Stimulated activated CD4-positive, alpha-beta T cell treated with anti-CD3 and anti-CD28 coated beads, TNF-alpha, amount 100 ng/mL, for 48 hours (primary cell): Measurements from ENCODE around the gene HMBS.
"Not testable (repeated sequence)": the region's sequence is repeated elsewhere in the genome, so short reads cannot be mapped to it uniquely, and the experiment has no call there.

Experiments used
- DNase-seq, 3 donors: peaks; one replicate each; pipeline ENCODE4 v3.0.0-alpha.2; 2020; ENCODE audit warnings: low read depth in 3 of 3

The HMBS gene

DNA sequence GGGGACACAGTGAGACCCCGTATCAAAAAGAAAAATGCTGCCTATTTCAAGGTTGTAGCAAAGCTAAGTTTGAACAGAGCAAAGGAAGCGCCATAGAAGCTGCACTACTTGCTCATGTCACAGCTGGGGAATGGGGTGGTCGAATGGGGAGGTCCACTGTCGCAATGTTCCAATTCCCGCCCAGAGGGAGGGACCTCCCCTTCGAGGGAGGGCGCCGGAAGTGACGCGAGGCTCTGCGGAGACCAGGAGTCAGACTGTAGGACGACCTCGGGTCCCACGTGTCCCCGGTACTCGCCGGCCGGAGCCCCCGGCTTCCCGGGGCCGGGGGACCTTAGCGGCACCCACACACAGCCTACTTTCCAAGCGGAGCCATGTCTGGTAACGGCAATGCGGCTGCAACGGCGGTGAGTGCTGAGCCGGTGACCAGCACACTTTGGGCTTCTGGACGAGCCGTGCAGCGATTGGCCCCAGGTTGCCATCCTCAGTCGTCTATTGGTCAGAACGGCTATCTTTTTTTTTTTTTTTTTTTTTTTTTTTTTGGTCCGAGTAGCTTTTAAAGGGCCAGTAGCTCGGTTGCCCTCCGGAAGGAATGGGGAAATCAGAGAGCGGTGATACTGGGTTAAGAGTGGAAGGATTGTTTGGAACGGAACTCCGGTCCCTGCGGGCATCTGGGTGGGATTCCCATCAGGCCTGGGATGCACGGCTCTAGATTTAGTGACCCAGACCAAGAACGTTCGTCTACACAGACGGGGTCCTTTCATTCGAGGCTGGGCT, at the start of gene HMBS:
Gene HMBS, plus strand, starts transcription at position 219 of the 774 bp plus-strand sequence. Its CDS starts 153 bp downstream, at position 372.
- peak; percentile 84 to 88 (median 87) for DNase-seq

DNA sequence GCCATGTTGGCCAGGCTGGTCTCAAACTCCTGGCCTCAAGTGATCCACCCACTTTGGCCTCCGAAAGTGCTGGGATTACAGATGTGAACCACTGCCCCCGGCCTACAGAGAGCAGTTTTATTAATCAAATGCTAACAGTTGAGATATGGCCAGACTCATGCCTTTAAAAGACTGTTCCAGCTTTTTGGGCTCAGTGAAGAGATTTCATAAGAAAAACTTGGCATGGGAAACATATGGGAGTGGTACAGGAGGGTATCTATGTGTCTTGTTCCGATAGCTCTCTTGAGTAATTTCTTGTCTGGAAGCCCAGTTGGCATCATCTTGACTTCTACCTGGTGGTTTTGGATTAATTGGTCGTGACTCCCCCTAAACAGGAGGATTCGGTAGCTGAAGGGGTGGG, 45.8 kb upstream of the HMBS start:
- no peak for DNase-seq

DNA sequence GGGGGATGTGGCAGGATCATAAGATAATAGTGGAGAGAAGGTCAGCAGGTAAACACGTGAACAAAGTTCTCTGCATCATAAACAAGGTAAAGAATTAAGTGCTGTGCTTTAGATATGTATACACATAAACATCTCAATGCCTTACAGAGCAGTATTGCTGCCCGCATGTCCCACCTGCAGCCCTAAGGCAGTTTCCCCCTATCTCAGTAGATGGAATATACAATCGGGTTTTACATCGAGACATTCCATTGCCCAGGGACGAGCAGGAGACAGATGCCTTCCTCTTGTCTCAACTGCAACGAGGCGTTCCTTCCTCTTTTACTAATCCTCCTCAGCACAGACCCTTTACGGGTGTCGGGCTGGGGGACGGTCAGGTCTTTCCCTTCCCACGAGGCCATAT, 45.2 kb upstream of the HMBS start:
- DNase-seq, result not testable (repeated sequence)

DNA sequence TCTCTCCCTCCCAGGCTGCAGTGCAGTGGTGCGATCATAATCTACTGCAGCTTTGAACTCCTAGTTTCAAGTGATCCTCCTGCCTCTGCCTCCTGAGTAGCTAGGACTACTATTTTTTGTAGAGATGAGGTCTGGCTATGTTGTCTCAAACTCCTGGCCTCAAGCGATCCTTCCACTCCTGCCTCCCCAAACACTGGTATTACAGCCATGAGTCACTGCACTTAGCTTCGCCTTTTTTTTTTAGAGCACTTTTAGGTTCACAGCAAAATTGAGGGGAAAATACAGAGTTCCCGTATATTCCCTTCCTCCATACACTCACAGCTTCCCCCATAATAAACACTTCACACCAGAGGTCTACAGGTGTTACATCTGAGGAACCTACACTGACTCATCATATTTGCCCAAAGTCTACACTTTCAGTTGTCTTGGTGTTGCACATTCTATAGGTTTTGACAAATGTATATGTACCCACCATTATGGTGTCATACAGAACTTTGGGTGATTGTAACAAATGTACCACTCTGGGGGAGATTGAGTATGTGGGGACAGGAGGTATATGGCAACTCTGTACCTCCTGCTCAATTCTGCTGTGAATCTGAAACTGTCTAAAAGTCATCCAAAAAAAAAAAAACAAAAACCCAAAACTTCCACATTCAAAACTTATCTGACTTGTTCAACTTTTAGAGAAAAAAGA, 42.7 kb upstream of the HMBS start:
- DNase-seq, result no peak

DNA sequence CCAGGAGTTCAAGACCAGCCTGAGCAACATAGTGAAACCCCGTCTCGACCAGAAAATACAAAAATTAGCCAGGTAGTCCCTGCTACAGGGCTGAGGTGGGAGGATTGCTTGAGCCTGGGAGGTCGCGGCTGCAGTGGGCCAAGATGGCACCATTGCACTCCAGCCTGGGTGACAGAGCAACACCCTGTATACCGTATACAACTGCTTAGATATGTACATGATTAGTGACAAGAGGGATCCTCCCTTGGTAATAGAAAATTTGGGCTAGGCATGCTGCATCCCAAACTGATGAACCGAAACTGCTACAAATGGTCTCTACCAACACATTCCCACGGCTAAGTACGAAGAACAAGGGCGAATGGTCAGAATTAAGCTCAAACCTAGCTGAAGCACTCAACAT, 41.8 kb upstream of the HMBS start:
- DNase-seq, result no peak

DNA sequence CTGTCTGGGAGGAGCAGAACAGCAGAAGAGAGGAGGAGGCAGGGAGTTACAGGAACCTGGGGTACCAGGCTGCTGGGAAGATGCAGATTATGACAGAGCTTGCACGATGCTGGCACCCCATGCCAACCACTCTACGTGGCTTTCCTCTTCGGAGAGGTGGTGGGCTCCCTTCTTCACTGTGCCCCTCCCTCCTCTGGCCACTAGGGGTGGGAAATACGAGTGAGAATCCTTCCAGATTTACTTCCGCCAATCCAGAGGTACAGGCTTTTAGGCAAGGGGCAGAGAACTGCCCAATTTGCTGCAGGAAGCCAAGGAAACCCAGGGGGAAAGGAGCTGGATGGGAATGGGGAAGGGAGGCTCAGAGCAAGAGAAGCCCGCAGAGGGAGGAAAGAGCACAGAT, 40.0 kb upstream of the HMBS start:
- DNase-seq, result no peak

DNA sequence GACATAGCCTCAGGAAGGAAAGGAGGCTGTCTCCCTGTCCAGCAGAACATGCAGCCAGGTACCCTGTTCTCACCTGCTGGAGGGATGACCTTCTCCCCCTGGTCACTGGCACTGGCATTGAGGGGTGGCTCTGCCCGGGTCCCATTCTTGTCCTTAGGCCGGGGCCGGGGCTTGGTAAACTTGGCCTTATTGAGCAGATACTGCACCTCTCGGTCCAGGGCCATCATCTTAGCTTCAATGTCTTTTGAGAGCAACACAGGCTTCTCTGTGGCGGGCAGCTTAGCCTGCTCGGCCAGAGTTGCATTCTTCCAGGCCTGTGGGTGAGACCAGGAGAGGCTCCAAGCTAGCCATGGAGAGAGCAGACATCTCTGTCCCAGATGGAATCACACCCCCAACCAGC, 38.2 kb upstream of the HMBS start:
- DNase-seq, result no peak

DNA sequence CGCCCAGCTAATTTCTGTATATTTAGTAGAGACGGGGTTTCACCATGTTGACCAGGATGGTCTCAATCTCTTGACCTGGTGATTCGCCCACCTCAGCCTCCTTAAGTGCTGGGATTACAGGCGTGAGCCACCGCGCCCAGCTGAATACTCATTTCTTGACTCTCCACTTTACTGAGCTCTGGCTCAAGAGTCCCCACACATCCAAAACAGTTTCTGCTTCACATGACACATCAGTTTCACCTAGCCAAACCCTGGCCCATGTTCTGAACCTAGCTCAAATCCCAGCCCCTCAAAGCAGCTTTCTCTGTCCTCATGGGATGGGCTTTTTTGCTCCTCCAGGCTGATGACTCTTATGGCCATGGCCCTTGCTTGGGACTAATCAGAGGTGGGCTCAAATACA, 37.5 kb upstream of the HMBS start:
- DNase-seq, result no peak

DNA sequence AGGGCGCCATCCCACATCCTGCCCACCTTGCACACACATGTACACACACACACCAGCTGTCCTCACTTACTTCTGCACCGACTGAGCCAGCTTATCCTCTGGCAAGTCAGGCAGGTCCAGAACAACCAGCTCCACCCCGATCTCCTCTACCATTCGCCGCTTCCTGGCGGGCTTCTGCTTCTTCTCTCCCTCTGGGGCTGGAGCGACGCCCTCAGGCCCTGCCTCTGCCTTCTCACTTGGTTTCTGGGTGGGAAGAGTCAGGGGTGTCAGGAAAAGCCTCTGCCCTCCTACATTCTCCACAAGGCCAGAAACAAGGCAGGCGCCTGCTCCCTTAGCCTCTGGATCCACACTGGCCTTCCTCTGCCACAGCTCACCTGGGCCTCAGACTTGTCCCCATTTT, 36.0 kb upstream of the HMBS start:
- DNase-seq, result no peak

DNA sequence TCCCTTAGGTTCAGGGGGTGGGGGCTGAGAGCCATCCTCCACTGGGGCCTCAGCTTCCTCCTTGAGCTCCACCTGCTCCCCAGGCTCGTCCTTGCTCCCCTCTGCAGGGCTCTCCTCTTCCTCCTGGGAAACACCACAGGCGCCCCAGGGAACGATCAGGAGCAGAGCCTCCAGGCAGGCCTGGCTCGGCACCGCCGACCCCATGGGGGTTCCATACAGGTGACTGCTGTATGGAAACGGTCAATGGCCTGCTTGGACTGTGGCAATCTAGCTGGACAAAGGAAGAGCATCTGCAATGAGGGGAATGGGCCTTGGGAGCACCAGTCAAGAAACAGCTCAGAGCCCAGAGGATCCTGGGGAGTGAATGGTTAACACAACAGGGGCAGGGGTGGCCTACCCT, 35.6 kb upstream of the HMBS start:
- no peak for DNase-seq

DNA sequence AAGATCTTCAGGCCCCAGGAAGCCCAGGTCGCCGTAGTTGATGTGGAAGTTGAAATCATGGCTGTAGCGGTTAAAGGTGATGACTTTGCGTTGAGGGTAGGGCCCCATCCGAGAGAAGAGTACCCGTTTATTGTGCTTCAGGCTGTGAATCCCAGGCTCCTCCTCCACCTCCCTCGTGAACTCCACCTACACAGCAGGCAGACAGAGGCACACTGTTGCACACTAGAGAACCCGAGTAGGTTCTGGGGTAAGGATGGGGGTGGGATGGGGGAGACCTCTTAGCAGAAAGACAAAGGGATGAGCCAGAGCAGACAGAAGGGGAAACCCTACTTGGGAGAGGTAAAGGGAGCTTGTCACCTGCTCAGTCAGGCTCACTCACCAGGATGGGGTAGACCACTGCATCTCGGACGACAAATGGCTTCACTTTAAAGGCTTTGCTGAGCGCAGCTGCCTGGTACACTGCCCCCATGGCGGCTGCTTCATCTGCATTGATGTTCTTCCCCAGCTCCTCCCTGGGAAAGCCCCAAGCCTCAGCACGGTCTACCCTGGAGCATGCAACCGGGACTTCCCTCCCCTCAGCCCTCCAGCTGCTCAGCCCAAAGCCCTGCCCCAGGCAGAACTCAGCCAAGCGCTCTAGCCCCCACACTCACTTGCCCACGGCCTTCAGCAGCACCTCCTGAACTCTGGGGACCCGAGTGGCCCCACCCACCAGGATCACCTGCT, 33.1 kb upstream of the HMBS start:
- DNase-seq, result no peak

DNA sequence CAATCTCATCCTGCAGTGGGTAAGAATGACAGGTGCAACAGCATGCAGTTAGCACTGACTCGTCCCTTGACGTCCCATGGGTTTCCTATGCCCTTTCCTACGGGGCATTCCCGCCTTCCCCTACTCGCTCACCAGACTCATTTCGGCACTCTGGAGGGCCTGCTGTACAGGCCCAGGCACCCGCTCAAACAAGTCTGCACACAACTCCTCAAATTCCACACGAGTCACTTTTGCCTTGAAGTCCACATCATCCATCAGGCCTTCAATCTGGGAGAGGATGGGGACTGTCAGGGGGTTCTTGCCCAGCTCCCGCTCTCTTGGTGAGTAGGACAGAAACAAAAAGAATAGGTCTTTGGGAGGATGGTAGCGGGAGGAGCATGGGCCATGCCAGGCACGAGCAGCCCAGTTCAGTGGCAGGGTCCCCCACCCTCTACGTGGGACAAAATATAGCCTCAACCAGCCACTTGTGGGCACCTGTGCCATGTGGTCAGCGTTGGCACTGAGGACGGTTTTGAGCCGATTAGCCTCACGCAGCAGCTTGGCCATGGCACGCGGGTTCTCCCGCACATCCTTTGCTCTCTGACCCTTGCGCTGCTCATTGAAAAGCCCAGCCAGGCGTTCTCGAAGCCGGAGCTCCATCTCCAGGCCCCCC, 32.4 kb upstream of the HMBS start:
- DNase-seq, result no peak

DNA sequence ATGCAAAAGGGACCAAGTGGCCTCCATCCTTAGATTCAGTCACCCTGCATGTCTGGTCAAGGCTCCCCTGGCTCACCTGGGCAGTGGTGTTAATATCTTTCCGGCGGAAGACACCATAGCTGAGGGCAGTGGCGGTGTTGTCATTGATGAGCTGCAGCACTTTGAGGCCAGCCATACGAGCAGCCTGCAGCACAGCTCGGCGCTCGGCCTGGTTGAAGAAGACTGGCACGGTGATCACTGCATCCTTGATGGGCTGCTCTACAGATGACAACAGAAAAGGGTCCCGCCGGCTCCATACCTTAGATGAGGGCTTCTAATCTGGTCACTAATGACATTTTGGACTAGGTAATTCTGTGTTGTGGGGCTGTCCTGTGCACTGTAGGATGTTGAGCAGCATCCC, 30.3 kb upstream of the HMBS start:
- no peak for DNase-seq

DNA sequence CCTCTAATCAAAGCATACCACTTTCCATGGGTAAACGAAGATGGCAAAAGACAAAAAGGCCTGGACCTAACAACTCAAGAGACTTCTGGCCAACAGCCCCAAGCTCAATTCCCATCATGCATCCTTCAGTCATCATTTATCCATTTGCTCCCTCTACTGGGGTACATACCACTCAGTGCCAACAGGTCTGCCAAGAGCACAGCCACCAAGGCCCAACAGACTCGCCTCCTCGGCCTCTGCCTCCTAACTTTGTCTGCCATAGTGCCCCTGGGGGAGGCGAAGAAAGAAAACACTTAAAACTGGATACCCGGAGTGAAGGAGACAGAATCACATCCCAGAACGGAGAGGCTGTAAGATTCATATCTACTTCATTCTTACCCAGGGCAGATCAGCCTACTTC, 28.8 kb upstream of the HMBS start:
- no peak for DNase-seq

DNA sequence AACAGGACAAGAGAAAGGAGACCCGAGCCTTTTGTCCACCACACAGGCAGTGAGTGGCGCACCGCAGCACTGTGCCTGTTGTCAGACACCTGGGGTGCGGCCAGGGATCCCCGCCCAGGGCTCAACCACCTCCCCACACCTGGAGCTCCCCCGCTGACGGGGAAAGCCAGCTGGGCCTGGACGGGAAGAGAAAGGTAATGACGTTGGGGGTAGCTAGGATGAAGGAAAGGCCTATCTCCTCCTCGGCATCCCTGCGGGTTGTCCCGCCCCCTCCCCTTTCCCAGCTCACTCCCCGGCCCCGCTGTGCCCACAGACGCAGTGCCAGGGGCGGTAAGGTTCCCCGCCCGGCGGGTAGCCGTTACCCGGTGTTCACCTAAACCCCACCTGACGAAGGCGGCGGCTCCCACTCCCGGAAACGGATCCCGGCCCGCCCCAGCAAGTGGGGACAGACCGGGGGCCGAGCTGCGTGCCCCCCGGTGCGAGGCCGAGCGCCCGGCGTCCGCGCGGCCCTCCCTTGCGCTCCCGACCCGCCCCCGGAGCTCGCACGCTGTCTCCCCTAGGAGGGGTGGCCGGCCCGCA, 28.2 kb upstream of the HMBS start:
- peak in 1 of 3 donors; percentile 9 for DNase-seq

DNA sequence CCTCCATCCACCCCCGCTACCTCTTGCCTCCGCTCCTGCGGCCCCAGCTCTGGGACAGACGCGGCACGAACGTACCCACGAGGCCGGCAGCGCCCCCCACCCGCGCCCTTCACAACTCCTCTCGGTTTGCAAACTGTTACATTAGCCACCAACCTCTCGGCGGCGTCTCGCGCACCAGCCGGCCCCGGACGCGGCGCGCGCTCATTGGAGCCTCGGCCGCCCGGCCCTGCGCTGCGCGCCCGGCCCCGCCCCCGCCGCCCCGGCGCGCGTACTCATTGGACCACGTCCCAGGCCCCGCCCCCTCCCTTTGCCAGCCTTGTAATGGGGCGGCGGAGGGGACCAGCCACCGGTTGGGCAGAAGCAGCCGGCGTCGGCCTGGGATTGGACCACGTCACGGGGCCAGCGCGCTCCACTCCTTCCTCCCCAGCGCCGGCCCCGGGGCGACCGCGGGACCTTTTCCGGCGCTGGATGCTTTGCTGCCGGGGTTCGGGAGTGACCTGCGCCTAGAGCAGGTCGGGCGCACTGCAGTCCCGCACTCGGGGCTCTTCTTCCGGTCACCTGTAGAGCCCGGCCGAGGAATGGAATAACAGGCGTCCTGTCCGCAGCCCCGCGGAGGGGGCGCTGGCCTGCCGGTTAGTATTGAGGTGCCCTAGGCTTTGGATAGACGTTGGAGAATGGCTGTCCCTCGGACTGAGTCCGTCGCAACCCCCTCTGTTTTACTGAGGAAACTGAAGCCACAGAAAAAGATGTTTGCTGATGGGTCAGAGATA, 27.5 kb upstream of the HMBS start, which contains the start of gene HYOU1:
Gene HYOU1, minus strand, starts transcription at position 206 of the 770 bp plus-strand sequence. CDS start 1,045 bp downstream, outside the sequence.
- DNase-seq, result peak; percentile 97 to 100 (median 98)

DNA sequence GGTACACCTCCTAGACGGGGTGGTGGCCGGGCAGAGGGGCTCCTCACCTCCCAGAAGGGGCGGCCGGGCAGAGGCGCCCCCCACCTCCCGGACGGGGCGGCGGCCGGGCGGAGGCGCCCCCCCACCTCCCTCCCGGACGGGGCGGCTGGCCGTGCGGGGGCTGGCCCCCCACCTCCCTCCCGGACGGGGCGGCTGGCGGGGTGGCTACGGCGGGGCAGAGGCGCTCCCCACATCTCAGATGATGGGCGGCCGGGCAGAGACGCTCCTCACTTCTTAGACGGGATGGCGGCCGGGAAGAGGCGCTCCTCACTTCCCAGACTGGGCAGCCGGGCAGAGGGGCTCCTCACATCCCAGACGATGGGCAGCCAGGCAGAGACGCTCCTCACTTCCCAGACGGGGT, 25.6 kb upstream of the HMBS start:
- not testable (repeated sequence) for DNase-seq

DNA sequence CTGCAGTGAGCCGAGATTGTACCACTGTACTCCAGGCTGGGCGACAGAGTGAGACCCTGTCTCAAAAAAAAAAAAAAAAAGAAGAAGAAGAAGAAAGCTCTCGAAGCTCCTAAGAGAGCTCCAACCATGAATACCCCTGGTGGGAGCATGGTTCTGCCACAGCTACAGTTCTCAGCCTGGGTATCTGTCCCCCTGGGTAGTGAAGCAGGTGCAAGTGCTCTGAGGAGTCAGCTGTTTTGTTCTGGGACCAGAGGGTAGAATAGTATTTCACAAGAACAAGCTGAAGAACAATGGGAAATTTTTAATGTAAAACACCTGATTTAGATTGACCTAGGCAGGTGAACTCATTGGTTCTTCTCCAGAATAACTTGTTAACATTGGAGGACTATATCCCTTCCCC, 23.4 kb upstream of the HMBS start:
- DNase-seq, result no peak

DNA sequence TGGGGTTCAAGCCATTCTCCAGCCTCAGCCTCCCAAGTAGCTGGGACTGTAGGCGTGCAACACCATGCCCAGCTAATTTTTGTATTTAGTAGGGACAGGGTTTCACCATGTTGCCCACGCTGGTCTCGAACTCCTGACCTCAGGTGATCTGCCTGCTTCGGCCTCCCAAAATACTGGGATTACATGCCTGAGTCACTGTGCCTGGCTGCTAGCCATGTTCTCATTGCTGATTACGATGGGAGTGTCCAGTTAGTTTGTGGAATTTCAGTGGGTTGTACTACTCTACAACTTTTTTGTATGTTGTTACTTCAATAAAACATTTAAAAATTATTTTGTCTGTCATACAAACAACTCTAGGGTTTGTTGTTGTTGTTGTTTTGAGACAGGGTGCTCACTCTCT, 21.9 kb upstream of the HMBS start:
- no peak for DNase-seq

DNA sequence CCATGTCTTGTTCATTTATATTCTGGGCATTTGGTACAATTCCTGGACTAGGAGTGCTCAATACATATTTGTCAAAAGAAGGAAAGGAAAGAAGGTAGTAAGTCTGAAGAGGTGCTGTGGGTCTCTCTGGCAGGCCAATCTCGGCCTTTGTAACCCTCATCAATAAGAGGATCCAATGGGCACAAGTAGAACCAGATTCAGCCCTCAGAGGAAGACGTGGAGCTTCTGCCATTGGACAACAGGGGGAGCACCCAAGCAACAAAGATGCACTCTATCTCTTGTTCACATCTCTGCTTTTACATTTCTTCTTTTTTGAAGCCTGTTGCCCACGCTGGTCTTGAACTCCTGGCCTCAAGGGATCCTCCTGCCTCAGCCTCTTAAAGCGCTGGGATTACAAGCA, 19.3 kb upstream of the HMBS start:
- peak in 2 of 3 donors; percentile 19 to 21 for DNase-seq
